Activated T-cell treated with anti-CD3 and anti-CD28 coated beads, Interleukin-2, amount 50 U/mL, for 48 hours (primary cell): Measurements from ENCODE around the gene SCO1.

Source experiments
- DNase-seq, 2 experiments: peaks; one replicate each; pipeline ENCODE4 v3.0.0-alpha.2; 2020

SCO1 gene

GRCh38 chr17:10651927-10652326 lies 45.4 kb downstream of the SCO1 start:
- no peak for DNase-seq

DNA sequence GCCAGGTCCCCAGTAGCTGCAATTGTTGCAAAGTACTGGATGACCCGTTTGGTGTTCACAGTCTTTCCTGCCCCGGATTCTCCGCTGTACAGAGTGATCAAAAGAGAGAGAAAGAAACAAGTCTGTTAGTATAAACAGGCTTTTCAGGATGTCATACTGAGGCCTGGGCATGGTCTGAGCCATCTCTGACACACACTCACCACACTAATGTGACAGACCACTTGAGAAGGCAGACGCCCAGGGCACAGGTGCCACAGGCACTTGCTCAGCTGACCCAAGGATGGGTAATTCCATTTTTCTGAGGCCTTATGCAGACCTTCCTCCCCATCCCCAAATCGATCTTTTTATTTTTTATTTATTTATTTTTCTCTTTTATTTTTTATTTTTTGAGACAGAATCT lies 47.7 kb downstream of the SCO1 start:
- DNase-seq, result no peak

DNA sequence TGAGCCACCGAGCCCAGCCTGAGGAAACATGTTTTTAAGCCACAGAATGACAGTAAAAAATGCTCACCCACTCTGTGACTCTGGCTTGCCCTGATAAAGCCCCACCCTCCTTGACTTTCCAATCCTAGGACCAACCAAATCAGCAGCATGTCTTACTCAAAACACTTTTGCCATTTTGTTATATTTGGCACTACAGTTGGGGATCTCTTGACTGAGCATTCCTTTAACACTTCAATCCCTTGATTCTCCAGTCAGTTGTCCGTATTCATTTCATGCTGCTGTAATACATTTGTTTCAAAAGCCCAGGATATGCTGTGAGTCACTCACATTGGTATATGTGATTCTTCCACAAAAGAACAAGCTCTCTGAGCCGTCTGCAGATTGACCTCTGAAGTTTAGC lies 48.4 kb downstream of the SCO1 start:
- no peak for DNase-seq

DNA sequence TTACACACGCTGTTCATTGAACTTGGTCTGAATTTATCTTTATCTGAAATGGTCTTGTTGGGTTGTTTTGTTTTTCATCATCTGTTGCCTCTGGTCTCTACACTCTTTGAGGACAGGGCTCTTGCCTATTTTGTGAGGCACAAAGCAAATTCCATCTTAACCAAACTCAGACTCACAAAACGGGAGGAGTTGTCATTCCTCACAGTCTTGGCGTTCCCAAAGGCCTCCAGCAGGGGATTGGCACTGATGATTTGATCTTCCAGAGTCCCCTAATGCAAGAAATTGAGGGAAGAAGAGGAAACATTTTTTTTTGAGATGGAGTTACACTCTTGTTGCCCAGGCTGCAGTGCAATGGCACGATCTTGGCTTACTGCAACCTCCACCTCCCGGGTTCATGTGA lies 49.0 kb downstream of the SCO1 start:
- DNase-seq, result no peak

- peak; percentile 77 to 80 for DNase-seq
Observed at GRCh38 chr17:10646392-10646990, 50.8 kb downstream of the SCO1 start.

- DNase-seq, result no peak
Observed at GRCh38 chr17:10640475-10640874, 56.9 kb downstream of the SCO1 start.

- DNase-seq, result no peak
Observed at GRCh38 chr17:10638151-10638550, 59.2 kb downstream of the SCO1 start.

GRCh38 chr17:10635290-10635689 lies 62.0 kb downstream of the SCO1 start:
- no peak for DNase-seq

GRCh38 chr17:10633738-10634379 lies 63.5 kb downstream of the SCO1 start:
- no peak for DNase-seq

- DNase-seq, result no peak
Observed at GRCh38 chr17:10631701-10632100, 65.6 kb downstream of the SCO1 start.

GRCh38 chr17:10631048-10631700 lies 66.2 kb downstream of the SCO1 start:
- DNase-seq, result peak; percentile 35 to 41

DNA sequence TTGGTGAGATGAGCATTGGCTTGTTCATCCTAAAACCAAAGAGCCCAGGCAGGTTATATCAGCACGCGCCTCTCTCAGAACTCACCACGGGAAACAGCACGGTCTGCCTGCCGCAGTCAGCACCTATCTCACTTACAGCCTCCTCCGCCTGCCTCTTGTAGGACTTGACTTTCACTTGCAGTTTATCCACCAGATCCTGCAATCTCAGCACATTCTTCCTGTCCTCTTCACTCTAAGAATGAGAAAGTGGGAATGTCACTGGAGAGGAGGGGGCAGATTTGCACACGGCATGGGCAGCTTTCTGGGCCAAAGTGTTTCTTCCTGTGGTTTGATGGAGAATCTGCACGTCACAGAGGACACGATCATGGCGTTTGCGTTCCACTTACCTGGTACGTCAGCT lies 67.6 kb downstream of the SCO1 start:
- no peak for DNase-seq

- DNase-seq, result peak in 1 of 2 experiments; percentile 32
Observed at GRCh38 chr17:10628756-10629155, 68.6 kb downstream of the SCO1 start.

- no peak for DNase-seq
Observed at GRCh38 chr17:10626390-10626789, 70.9 kb downstream of the SCO1 start.

- no peak for DNase-seq
Observed at GRCh38 chr17:10624969-10625368, 72.4 kb downstream of the SCO1 start.

DNA sequence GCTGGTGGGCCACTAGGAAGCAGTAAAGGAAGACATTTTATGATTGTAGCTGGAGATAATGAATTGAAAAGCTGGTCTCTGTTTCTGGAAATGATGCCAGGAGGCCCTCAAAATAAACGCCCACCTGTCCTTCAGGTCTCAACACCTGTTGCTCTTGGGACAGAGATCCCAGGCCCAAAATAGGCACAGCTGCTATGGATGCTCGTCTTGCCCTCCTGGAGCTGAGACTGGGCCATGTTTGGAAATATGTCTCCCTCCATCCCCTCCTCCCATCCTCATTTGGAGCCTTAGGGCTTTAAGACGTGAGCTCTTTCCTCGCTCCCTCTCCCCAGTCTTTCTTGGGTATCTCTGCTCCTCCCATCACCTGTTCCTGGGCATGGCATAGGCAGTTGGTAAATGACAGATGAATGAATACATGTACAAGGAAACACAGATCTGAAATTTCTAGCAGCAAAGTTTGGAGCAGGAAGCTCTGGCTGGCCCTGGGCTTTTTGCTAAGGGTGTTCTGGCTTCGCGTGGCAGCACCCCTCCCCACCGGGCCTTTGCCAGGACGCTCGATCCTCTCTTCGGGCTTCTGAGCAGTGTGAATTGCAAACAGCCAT lies 73.5 kb downstream of the SCO1 start:
- DNase-seq, result no peak

- DNase-seq, result no peak
Observed at GRCh38 chr17:10622617-10623485, 74.5 kb downstream of the SCO1 start.
